Midbrain (tissue), 1 donor: ENCODE results near the gene PAPSS1.
A peak's percentile ranks its signal among the peaks of the same experiment; 100 is the strongest.
"Not testable (repeated sequence)": the region's sequence is repeated elsewhere in the genome, so short reads cannot be mapped to it uniquely, and the experiment has no call there.

ENCODE experiments used
- DNase-seq: peaks from one replicate; lab custom pipeline; 2025; lab: John Stamatoyannopoulos, UW

Gene PAPSS1

DNA sequence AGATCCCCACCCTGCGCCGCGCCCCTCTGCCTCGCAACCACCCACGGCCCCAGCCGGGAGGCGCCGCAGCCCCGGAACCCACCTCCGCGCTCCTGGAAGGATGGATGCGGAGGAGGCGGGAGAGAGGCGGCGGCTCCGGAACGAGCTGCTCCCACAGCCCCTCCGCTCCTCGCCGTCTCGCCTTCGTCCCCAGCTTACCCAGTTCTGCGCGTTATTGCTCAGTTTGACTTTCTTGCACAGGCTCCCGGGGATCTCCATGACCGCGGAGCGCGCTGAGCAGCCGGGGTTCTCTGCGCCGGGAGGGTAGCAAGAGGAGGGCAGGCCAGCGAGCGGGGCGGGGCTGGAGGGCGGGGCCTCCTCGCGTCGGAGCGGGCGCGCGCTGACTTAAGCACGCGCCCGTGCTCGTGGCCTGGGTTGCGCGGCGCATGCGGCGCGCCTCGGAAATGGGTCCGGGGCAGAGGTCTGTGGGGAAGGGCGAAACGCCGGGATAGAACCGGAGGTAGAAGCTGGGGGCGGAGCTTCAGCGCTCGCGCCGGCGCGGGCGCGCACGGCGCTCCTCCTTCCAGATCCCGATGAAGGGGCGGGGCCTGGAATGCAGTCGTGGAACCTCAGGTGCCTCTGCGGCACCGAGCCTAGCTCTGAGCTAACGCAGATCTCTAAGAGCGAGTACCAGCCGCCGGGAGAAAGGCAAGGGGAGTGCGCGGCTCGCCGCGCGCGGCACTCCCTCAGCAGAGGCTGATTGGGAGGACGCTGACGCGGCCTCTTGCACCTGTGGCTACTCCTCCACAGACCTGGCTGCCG lies at the start of gene PAPSS1:
PAPSS1 (minus strand) TSS at position 313 of the 801 bp plus-strand sequence; CDS start at position 258, 55 bp downstream.
- DNase-seq, result peak; percentile 96

DNA sequence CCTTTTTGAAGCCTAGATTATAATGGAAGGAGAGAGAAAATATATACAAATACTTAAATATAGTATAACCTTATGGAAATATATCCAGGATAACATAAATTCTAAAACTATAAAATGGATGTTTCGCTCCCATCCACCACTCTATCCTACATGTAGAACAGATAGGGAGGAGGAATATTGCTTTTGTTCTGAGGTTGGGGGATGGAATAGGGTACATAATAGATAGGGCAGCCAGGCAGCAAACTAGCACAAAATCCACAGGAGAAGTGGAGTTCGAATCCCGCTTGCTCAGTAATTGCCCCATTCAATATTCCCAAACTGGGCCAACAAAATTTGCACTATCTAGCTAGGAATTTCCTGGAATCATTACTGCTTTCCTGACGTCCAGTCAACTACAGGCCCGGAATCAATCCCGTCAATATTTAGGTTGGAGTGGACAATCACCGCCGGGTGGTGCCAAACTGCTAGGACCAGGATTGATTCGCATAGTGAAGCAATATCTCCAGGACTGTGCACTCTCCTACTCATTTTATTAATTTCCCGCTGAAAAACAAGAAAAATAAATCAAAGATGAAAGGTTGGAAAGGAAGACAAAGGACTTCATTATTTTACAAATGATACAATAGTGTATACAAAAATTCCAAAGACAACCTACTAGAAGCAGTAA lies 40.4 kb upstream of the PAPSS1 start:
- no peak for DNase-seq

- peak; percentile 54 for DNase-seq
Measured at GRCh38 chr4:107757864-107758476, 37.9 kb upstream of the PAPSS1 start.

DNA sequence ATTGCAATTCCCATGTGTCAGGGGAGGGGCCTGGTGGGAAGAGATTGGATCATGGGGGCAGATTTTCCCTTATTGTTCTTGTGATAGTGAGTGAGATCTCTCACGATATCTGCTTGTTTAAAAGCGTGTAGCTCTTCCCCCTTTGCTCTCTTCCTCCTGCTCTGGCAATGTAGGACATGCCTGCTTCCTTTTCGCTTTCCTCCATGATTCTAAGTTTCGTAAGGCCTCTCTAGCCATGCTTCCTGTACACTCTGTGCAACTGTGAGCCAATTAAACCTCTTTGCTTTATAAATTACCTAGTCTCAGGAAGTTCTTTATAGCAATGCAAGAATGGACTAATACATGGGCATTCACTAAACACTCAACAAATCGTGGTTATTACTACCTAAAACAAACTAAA lies 37.2 kb upstream of the PAPSS1 start:
- no peak for DNase-seq

DNA sequence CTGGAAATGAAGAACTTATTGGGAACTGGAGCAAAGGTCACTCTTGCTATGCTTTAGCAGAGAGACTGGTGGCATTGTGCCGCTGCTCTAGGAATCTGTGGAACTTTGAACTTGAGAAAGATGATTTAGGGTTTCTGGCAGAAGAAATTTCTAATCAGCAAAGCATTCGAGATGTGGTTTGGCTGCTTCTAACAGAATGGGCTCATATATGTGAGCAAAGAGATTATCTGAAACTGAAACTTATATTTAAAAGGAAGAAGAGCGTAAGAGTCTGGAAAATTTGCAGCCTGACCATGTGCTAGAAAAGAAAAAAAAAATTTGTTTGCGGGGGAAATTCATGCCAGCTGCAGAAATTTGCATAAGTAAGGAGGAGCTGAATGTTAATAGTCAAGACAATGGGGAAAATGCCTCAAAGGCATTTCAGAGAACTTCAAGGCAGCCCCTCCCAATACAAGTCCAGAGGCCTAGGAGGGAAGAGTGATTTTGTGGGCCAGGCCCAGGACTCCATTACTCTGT lies 35.9 kb upstream of the PAPSS1 start:
- no peak for DNase-seq

GRCh38 chr4:107751670-107752069 lies 31.6 kb upstream of the PAPSS1 start:
- DNase-seq, result no peak

GRCh38 chr4:107747748-107748486 lies 27.9 kb upstream of the PAPSS1 start:
- DNase-seq, result no peak

DNA sequence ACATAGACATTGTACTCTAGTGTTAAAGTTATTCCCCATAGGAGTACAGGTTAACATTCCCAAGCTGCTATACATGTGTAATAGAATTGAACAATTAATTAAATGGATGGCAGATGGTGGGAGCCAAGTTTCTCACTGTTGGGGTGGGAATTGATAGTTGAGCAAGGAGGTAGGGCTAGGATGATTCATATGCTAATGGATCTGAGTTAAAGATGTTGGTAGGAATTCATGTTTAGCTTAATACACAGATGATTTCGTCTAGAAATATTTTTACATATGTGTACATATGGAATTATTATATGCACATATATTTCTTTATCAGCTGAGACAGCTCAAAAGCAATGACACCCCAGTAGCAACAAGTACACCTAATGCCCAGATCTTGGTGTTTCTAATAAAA lies 26.1 kb upstream of the PAPSS1 start:
- DNase-seq, result no peak

- DNase-seq, result no peak
Measured at GRCh38 chr4:107744532-107744931, 24.5 kb upstream of the PAPSS1 start.

- no peak for DNase-seq
Measured at GRCh38 chr4:107743532-107743931, 23.5 kb upstream of the PAPSS1 start.

- DNase-seq, result no peak
Measured at GRCh38 chr4:107742791-107743190, 22.8 kb upstream of the PAPSS1 start.

DNA sequence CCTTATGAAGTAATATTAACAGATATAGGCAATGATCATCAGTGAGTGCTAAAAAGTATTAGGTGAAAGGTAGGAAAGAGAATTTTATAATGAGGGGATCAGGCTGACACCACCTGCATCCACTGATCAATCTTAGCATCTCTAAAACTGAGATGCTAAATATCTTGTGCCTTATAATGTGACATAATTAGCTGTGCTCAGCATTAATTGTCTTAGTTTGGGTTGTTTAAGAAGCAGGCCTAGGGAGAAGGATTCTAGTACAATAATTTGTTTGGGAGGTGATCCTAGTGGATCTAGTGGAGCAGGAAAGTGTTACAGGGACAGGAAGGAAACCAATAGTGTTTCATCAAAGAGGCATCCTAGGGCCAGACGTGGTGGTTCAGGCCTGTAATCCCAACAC lies 22.2 kb upstream of the PAPSS1 start:
- DNase-seq, result no peak

DNA sequence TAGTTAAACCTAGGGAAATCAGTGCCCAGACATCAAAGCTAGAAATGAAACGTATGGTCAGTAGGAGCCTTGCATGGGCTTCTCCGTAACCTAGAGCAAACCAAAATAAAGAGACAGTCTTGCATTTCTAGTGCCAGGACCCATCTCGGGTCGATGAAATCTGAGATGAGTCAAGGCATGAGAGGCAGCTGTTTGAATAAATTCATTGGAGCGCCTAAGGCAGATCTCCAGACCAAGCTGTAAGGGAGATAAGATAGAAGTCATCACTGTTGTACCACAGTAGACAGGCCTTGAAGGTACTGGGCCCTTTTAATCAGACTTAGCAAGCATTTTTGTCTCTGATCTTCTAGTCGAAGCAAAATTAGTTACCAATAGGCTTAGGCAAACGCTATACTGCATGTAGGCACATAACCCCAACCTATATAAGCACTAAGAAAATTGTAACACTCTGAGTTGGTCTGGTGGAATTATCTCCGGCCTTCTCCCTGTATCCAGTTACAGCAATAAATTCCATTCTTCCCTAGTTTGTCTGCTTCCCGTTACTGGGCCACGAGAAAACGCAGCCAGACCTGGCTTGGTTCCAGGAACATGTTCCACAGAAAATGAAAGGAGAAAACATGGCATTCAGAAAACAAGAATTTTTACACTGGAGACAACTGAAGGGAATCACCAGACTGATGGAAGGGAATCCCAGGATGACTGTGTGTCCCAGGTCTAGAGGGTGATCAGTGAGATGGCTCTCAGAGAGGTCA lies 21.1 kb upstream of the PAPSS1 start:
- no peak for DNase-seq

- no peak for DNase-seq
Measured at GRCh38 chr4:107740381-107740780, 20.3 kb upstream of the PAPSS1 start.

DNA sequence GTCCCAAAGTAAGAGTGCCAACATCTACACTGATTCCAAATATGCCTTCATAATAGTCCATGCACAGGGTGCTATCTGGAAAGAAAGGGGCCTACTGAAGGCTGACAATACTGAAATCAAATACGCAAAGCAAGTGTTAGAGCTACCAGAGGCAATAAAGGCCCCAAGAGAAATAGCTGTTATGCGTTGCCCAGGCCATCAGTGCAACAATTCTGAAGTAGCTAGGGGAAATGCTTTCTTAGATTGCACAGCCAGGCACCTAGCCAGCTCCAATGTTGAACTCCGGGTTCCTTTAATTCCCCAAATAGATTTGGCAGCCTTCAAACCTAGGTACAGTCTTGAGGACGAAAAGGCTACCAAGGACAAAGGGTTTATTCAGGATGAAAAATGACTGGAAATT lies 17.4 kb upstream of the PAPSS1 start:
- no peak for DNase-seq

DNA sequence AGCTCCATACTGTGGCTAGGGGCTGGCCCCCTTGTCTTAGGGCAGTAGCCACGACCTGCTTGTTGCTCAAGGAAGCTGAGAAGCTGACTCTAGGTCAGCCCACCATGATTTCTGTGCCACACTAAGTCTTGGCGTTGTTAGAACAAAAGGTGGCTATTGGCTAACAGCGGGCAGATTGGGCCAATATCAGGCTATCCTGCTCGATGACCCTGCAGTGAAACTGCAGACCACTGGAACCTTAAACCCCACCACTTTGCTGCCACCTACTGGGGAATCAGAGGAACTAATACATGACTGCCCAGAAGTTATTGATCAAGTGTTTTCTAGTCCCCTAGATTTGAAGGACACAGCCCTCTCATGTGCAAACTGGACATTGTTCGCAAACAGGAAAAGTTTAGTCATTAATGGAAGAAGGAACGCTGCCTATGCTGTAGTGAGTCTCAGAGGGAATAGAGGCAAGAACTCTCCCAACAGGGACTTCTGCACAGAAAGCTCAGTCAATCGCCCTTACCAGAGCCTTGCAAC lies 17.0 kb upstream of the PAPSS1 start:
- DNase-seq, result peak; percentile 22

DNA sequence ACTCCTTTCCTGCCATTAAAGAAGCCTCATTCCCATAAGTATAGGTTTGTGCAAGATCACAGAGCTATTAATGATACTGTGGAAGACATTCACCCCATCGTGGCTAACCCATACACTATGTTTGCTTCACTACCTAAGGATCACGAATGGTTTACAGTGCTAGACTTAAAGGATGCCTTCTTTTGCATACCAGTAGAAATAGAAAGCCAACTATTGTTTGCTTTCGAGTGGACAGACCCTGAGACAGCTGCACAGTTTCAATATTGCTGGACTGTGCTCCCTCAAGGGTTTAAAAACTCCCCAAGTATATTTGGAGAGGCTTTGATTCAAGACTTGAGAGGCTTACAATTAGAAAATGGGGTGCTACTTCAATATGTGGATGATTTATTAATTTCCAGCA lies 16.0 kb upstream of the PAPSS1 start:
- no peak for DNase-seq

DNA sequence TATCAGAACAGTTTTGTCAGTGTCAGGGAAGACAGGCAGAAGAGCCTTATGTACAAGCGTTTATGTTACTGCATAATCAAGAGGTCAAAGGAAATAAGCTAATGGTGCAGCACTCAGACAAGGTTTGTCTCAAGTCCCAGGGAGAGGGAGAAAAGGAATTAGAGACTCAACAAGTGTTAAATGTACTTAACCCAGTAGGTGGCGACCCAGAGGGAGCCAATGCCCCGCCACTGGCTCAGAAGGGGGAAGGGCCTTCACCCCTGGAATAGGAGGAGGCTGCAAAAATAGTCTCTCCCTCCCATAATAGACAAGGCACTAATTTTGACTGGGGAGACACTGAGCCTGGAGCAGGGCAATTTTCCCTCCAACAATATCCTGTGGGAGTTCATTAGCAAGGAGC lies 14.1 kb upstream of the PAPSS1 start:
- DNase-seq, result no peak

DNA sequence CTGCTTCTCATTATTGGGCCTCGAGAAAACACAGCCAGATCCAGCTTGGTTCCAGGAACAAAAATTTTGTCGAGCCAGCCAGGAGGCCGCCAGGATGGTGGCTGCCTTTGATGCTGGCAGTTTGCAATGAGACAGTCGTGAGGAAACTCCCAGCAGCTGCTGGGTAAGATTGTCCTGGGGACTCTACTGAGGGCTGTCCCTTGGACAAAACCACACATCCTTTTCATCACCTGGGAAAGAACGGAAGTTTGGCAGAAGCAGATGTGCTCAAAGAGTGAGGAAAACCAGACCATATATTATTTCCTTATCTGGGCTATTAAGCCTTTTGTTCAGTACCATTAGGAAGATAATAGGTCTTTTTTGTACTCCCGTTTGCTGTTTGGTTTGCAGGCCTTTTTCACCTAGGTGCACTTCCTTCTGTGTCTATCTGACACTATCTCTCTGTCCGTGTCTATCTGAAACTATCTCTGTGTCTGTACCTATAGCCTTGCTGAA lies 13.4 kb upstream of the PAPSS1 start:
- DNase-seq, result no peak

GRCh38 chr4:107729050-107729449 lies 9.0 kb upstream of the PAPSS1 start:
- not testable (repeated sequence) for DNase-seq
